Inferior parietal cortex (tissue), 1 donor: ENCODE measurements around the gene XPR1.

Experiments used
- DNase-seq: peaks from one replicate; pipeline ENCODE4 v3.0.0-alpha.2; 2016; ENCODE audit errors: extremely low spot score

Gene XPR1

GRCh38 chr1:180916771-180917170 is 284.9 kb downstream of the XPR1 start:
- DNase-seq: no peak

GRCh38 chr1:180917306-180918065 is 285.7 kb downstream of the XPR1 start:
- no peak for DNase-seq

GRCh38 chr1:180918519-180918918 is 286.7 kb downstream of the XPR1 start:
- no peak for DNase-seq

- no peak for DNase-seq
Observed at GRCh38 chr1:180919183-180919700, 287.4 kb downstream of the XPR1 start.

- DNase-seq: no peak
Observed at GRCh38 chr1:180920193-180920592, 288.4 kb downstream of the XPR1 start.

GRCh38 chr1:180920702-180921101 is 288.9 kb downstream of the XPR1 start:
- no peak for DNase-seq

- DNase-seq: no peak
Observed at GRCh38 chr1:180921386-180921785, 289.6 kb downstream of the XPR1 start.

GRCh38 chr1:180921891-180922630 is 290.2 kb downstream of the XPR1 start:
- no peak for DNase-seq

GRCh38 chr1:180922631-180923015 is 290.8 kb downstream of the XPR1 start:
- no peak for DNase-seq

- no peak for DNase-seq
Observed at GRCh38 chr1:180923021-180923841, 291.4 kb downstream of the XPR1 start.

GRCh38 chr1:180923887-180924286 is 292.1 kb downstream of the XPR1 start:
- no peak for DNase-seq

GRCh38 chr1:180924939-180925338 is 293.1 kb downstream of the XPR1 start:
- DNase-seq: no peak

- peak; percentile 59 for DNase-seq
Observed at GRCh38 chr1:180925471-180926051, 293.7 kb downstream of the XPR1 start.

- peak; percentile 66 for DNase-seq
Observed at GRCh38 chr1:180926164-180926981, 294.6 kb downstream of the XPR1 start.

GRCh38 chr1:180927348-180927747 is 295.5 kb downstream of the XPR1 start:
- peak; percentile 38 for DNase-seq

- peak; percentile 68 for DNase-seq
Observed at GRCh38 chr1:180927841-180928240, 296.0 kb downstream of the XPR1 start.

GRCh38 chr1:180928331-180929230 is 296.8 kb downstream of the XPR1 start:
- no peak for DNase-seq

- no peak for DNase-seq
Observed at GRCh38 chr1:180929389-180929788, 297.6 kb downstream of the XPR1 start.

GRCh38 chr1:180930687-180931086 is 298.9 kb downstream of the XPR1 start:
- no peak for DNase-seq

- DNase-seq: no peak
Observed at GRCh38 chr1:180931529-180931928, 299.7 kb downstream of the XPR1 start.
